GM21526 (cell line): Measurements from ENCODE around the gene CACNA1I.

Experiments
- ATAC-seq: cut with Tn5 transposase; IDR thresholded peaks from one replicate; pipeline ENCODE4 v1.9.1; 2021; ENCODE audit warnings: moderate library complexity; ENCODE audit not compliant: unreplicated experiment, low FRiP score

The CACNA1I gene

DNA sequence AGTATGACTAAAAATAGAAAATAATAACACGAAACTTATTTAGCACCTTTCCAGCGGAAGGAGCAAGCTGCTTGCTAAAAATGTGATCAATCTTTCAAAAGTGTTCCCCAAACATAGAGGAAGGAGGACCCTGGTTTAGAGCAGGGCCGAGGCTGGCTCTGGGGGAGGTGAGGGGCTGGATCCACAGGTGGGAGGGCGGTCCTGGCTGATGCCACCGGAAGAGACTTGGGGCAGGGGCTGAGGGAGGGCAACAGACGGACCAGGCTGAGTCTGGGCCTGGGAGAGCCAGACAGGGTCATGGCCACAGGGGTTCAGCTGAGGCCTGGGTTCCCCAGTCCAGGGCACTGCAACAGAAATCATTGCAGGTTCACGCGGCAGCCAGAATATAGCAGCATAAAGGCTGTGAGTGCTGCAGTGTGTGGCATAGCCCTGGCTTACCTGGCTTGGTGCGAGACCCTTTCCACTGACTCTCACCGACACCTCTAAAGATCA is 143.3 kb downstream of the CACNA1I start:
- no peak for ATAC-seq

DNA sequence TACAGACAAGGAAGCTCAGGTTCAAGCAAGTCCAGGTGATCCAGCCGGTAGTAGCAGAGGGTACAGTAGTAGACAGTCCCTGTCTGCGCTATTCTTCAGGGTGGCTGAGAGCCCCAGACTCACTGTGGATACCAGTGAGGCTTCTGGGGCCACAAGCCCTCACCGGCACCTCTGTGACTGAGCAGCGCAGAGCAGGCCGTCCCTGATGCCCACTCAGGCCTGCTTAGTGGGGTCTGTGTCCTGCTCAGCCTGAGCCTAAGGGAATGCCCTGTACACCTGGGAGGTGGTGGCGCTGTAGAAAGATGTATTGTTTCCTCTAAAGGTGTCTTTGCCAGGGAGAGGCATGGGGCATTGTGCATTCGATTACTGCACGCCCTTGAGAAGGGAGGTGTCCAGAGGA is 143.8 kb downstream of the CACNA1I start:
- no peak for ATAC-seq

DNA sequence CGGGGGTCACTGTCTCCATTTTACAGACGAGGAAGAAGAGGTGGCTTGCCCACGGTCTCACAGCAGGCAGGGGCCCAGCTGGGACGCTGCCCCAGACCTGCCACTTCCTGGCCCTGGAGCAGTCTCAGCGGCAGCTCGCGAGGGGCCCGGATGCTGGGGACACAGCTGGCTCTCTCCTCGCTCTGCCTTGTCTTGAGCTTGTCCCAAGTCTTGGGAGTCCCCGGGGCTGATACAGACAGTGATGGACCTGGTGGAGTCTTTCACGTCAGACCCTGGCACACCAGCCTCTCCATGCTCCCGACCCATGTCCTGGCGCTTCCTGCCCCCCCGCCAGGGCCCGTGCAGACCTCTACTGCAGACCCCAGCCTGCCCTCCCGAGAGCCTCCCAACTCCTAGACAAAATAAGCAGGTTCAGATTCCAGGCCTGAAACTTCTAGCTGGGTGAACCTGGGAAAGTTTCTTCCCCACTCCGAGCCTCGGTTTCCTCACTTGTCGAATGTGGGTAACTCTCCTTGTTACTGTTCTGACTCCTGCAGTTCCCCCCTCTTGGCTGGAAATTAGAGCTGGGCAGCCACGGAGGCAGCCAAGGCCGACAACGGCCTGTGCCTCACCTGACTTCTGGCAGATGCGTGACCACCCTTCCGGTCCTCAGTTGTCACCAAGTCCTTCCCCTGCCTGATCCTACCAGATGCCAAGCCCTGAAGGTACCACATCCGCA is 145.4 kb downstream of the CACNA1I start:
- no peak for ATAC-seq

DNA sequence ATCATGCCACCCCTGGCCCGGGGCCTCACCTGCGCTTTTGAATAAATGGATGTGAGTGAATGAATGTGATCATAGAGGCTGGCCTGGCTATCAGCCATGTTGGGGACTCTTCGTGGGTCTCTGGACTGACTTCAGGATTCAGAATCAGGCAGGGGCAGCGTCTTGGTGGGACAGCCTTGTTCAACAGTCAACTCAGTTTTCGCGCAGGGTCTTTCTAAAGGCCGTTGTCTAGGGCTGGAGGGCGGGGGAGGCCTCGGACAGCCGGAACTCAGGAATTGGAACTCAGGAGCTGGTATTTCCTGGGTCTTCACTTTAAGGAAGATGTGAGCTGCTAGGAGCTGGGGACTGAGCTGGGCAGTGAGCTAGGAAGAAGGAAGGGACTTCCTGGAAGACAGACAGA is 146.0 kb downstream of the CACNA1I start:
- ATAC-seq, result no peak

DNA sequence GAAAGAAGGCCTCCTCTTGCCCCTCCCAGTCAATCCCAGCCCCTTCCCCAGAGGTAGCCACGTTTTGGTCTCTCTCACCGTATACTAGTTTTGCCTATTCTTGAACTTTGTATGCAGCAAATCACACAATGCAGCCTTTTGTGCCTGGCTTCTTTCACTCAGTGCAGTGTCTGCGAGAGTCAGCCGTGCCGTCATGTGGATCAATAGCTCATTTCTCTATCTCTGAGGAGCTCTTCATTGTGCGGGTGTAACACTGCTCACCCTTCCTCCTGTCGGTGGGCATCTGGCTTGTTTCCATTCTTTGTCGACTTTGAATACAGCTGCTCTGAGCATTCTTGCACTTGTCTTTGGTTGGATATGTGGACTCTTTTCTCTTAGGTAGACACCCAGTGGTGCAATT is 146.5 kb downstream of the CACNA1I start:
- ATAC-seq, result no peak

DNA sequence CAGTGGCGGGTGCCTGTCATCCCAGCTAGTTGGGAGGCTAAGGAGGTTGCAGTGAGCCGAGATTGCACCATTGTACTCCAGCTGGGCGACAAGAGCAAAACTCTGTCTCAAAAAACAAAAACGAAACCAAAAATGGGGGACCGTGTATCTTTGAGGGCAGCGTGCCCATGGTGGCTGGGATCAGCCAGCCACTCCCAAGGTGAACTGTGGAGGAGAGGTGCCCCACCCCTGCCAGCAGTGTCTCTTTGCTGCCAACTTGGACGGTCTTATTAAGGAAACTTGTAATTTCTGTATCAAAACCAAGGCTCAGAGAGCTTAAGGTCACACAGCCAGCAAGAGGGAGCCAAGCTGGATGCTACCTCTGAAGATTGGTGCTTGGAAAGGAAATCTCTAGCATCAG is 147.7 kb downstream of the CACNA1I start:
- ATAC-seq, result no peak

DNA sequence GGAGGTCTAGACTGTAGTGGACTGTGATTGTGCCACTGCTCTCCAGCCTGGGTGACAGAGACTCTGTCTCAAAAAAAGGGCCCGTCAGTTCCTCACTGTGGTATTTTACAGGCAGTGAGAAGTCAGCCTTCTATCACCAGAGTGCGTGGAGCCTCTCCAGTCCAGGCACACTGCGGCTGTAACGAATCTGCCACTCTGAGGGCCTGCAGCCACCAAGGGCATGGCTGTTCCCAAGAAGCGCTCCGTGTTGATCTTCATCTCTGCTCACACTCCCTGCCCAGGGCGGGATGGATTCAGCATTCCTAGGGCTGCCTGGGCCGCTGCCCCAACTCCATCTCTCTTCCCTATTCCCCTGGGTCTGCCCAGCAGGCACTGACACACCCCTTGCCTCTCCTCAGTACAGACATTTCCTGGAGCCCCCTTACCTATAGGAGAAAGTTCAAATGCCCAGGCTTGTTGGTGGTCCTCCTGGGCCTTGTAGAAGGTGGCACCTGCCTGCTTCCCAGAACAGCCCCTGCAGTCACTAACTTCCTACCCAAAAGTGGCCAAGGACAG is 148.4 kb downstream of the CACNA1I start:
- ATAC-seq, result no peak

DNA sequence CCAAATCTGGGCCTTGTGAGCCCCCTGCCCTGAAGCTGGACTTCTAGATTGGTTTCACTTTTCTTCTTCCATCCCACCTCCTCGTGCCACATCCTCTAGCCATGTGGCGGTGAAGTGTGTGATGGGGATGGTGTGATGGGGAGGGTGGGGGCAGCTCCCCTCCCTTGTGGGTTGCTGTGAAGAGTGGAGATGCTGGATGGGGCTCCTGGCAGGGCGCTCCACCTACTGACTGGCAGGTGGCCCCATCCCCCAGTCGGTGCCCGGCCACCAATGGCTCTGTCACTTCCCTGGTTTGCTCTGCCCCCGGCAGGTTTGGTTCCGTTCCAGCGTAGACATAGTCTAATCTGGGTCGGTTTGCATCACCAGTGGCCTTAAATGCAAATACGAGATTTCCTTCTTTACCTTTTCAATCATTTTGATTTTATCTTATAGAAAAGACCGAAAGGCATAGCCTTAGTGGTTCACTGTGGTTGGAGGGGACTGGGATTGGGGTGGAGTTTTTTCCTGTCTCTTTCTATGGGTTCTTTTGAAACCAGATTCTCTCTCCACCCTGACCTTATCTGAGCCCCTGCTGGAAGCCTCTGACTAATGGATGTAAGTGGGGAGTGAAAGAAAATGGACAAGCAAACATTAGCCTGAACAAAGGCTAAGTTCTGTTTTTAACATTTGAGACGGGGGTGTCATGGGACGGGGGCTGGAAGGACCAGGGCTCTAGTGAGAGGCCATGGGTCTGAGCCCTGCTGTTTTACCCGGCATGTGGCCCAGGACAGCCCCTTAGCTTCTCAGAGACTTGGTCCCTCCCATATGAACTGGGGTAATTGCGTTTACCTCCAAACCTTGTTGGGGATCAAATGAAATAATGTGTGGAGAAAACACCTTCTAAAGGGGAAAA is 149.3 kb downstream of the CACNA1I start:
- no peak for ATAC-seq

DNA sequence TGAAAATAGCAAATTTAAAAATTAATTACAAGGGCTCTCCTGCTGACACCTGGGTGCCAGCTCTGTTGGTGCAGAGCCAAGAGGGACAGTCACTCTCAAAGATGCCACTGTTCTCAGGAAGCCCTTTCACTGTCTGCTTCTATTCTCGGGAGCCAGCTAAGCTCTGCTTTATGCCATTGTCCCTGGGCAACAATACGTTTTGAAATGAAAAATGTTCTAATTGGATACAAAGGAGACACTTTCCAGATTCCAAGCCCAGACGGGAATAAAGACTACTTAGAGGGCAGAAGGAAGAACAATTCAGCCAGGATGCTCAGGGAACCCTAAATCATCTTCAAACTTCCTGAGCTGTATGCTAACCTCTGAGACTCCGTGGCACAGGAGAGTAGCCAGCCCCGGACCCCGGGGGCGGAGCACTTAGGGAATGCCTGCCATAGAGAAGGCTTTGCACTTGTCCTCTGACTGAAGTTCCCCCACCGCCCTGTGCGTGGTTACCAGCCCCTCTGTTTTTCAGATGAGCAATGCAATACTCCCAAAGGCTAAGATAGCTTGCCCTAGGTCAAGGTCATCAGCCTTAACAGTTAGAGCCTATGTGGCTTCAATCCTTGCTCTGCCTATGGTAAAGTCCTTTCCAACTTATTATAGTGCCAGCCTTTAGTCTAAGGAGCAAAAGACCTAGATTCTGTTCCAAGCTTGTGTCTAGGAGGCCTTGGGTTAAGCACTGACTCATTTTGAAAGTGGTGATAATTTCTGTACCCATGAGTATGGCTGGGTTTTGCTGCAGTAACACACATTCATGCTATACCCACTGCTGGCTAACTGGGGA is 150.9 kb downstream of the CACNA1I start:
- no peak for ATAC-seq

DNA sequence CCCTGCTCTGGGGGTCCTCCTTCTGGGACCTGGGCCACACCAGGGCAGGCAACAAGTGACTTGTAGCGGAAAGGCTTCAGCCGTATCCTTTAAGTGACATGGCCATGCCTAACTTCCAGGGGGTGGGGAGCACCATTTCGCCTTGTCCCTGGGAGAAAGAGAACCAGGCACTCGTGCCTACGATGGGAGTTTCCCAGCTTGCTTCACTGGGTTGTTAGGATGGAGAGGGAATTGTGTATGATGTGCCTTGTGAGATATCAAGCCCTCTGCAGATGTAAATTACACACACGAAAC is 151.4 kb downstream of the CACNA1I start:
- no peak for ATAC-seq

DNA sequence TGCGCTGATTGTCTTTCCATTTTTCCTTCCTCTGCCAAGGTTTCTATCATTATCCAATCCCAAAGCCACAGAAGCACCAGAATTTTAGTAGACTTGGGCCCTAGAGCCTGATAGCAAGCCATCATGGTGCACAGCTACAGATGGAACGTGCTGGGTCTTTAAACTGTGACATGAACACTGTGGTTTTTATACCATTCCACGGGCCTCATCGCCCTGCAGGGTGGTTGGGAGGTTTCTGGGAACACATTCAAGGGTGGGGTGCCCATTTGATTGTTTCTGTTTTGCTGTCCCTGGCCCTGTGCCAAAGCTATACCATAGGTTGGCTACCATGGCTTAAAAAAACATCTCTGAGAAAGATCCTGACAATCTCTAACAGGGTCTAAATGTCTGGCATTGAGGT is 151.9 kb downstream of the CACNA1I start:
- no peak for ATAC-seq

DNA sequence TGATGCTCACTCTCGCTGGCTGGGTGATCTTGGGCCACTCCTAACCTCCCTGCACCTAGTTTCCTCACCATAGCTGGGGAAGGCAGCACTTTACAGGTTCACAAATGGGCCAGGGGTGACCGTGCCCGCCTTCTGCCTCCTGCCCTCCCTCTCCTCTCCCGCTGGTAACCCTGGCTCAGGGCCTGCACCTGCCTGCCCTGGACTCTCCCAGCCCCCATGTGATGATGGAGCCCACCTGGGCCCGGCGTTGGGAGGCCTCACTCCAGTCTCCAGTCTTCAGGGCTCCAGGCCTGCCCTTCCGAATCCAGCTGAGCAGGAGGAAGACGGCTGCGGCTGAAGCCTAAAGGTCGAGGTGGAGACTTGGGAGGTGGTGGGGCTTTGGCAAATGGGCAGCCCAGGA is 152.9 kb downstream of the CACNA1I start:
- no peak for ATAC-seq

DNA sequence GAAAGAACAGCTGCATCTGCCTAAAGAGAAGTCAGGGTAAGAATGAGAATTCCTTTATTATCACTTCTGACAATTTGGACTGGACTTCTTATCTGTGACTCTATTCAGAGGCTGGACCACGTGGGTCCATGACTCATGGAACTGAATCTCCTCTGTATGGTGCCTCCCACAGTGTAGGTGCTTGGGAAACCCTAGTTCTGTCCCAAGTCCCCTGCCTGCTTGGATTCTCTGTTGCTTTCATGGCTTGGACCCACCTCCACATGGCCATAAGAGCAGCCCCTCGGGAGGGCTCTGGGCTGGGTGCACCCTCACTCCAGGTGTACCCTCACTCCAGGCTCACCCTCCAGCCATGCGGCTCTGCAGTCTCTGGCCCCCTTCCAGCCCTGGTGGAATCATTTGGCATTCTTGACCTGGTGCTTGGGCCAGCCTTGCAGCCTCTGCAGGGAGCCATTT is 153.4 kb downstream of the CACNA1I start:
- ATAC-seq, result no peak

DNA sequence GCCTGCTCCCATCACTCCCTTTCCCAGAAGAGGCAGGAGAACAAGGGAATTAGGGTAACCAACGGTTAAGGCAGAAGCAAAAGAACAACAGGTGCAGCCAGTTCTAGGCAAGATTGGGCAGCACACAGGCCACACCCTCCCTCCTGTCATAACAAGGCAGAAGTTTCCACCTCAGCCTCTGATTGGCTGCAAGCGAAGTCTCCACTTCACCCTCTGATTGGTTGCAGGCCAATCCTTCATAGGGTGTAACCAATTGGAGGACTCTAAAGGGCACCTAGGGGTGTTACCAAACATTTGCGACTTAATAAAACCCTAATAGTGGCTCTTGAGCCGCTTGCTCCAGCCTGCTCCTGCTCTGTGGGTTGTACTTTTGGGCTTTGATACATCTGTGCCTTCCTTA is 153.8 kb downstream of the CACNA1I start:
- no peak for ATAC-seq

DNA sequence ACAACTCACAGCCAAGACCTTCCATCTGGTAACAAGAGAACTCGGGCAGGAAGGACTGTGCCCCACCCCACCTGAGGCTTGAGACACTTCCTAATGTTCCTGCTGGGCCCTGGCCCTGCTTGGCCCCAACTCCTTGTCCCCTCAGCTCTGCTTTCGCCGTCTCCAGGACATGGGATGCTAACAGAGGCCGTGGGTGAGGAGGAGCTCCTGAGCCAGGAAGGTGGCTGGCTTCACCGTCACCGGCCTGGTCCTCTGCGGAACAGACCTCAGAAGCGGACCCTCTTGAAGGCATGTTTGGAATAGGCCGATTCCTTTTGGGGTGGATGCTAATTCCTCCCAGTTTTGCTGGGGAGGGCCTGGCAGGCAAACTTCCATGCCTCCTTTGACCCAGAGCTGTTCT is 154.3 kb downstream of the CACNA1I start:
- no peak for ATAC-seq

DNA sequence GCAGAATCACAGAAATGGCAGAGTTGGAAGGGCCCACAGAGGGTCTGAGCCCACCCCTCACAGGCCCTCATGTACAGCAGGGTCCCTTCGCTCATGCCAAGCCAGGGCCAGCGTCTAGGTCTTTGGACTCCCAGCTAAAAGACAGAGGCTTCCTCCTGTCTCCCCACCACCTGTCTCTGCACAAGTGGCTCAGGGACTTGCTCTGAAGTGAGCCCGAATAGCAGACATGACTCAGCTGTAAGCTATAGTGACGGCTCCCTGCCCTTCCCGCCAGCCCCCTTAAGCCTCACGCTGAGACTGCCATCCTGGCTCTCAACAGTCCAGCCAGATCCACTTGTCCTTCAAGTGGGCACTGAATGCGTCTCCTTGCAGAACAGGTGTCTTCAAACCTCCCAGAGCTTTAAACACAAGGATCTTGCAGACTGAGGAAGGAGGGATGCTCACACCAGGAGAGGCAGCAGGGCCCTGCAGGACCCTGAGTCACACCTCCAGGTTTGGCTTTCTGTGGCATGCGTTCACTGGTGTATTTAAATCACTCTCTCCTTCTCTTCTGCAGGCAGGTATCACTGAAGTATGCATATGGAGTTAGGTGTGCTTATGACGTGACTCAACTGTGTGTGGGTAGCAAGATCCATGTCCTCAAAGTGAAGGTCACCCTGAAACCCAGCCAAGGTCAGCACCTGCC is 154.9 kb downstream of the CACNA1I start:
- ATAC-seq, result no peak

DNA sequence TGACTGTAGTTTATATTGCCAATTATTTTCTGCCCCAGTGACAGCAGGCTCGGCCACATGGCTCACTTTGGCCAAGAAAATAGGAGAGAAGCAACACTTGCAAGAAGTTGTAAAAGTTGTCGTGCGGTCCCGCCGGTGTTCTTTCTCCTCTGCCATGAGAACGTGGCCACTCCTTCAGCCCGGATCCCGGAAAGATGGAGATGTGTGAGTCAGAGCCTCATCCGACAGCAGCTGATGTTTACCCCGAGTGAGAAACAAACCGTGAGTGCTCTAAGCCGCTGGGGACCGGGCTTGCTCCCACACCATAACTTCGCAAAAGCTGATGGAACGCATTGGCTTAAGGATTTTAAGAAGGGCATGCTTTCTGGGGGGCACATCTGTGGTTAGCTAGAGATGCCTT is 157.0 kb downstream of the CACNA1I start:
- ATAC-seq, result no peak

DNA sequence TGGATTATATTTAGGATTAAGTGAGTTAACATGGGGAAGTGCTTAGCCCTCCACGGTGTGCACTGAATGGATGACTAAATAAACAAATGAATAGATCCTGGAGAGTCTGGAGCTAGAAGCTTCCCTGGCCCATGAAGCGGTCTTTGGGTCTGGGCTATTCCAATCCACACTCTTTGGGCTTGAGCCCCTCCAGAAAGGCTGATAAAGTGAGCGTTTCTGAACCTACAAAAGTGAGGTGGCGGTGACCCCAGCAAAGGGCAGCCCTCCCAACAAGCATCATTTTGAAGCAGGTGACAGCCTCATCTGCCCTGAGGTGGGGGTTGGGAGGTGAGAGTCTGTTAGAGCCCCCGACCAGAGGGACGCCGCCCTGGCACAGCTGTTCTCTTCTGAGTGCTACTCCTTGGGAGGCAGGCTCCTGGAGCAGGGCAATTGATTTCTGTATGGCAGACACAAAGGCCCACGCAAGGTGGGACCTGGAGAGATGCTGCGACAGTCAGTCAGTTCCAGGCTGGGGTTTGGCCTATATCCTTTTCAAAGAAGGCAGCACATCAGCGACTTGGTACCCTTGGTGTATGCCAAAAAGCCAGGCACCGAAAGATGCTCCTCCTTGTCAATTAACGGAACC is 157.8 kb downstream of the CACNA1I start:
- ATAC-seq, result no peak

DNA sequence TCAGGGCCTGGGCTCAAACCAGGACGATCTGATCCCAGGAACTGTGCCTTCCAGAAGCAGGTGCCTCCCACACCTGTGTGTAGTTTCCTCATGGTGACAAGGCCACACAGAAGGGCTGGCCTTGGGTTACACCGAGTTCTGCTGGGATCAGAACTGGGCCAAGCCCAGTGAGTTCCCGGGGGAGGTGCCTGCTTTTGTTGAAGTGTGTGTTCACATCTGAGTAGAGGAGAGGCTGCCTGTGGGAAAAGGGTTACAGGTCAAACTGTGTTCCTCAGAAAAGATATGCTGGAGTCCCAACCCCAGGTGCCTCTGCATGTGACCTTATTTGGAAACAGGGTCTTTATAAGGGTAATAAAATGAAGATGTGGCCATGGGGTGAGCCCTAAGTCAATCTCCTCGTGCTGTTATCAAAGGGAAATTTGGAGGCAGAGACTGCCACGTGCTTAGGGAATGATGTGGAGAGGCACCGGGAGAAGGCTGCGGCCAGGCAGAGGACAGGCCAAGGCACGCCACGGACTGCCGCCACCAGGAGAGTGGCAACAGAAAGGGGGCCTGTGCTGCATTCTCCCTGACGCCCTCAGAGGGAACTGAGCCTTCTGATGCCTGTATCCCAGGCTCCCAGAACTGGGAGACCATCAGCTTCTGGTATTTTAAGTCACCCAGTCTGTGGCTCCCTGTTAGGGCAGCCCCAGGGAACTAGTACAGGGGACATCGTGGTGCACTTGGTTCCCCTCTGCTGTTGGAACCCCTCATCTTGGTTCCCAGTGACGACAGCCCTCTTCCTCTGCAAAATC is 158.8 kb downstream of the CACNA1I start:
- ATAC-seq, result no peak
